Neural crest cell (in vitro differentiated cells): ENCODE measurements around the gene OMA1. TPM values are rescaled to one million over a fixed set of nuclear protein-coding genes. Genes with fewer than 3 reads are reported as not detected.
A peak's percentile ranks its signal among the peaks of the same experiment; 100 is the strongest.

Experiments
- DNase-seq: peaks from one replicate; pipeline ENCODE4 v3.0.0; 2021; ENCODE audit warnings: low read depth, mixed read lengths, low spot score
- H3K27ac Mint-ChIP-seq: one replicate; pipeline ENCODE4 v1.8.0; 2021; ENCODE audit warnings: mild to moderate bottlenecking, mixed read lengths; ENCODE audit not compliant: unreplicated experiment
- H3K27me3 Mint-ChIP-seq: 2 replicates; pipeline ENCODE4 v1.8.0; 2021; ENCODE audit warnings: low read depth, mild to moderate bottlenecking, mixed read lengths
- H3K36me3 Mint-ChIP-seq: 2 replicates; pipeline ENCODE4 v1.8.0; 2021; ENCODE audit warnings: low read depth, mild to moderate bottlenecking, mixed read lengths
- H3K4me1 Mint-ChIP-seq: 2 replicates; pipeline ENCODE4 v1.8.0; 2021; ENCODE audit warnings: mixed read lengths
- H3K4me3 Mint-ChIP-seq: one replicate; pipeline ENCODE4 v1.8.0; 2021; ENCODE audit warnings: mild to moderate bottlenecking, mixed read lengths
- H3K9me3 Mint-ChIP-seq: 2 replicates; pipeline ENCODE4 v1.8.0; 2021; ENCODE audit warnings: mixed read lengths
- total RNA-seq: library from RNA; stranded (reverse); gene quantifications from 2 replicates; pipeline ENCODE4 v1.2.1, GENCODE V29; 2021
- TF ChIP-seq, protein P1 (sequence below): fragments of 200-600 bp; sonication (generic); conservative IDR thresholded peaks from 2 replicates; pipeline ENCODE4 v1.5.0; 2021; ENCODE audit warnings: antibody characterized with exemption, mild to moderate bottlenecking

Gene OMA1
- total RNA-seq, 1 donor from 2014 or later: 8.1 TPM

DNA sequence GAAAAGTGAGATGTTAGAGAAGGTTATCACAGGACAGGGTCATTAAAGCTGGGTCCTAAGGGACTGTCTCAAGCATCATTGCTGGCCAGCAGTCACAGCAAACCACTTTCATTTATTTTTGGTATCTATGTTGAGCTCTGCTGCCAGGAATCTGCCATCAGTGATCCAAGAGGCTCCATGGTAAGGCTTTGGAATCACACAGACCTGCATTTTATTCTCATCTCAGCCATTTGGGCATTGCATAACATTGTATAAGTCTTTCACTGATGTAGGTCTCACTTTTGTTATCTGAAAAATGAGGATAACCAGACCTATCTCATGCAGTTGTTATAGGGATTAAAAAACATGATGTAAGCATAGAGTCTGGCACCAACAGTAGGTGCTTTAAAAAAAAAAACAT is 77.5 kb downstream of the OMA1 start:
- DNase-seq: no peak
- TF ChIP-seq, protein P1, sequence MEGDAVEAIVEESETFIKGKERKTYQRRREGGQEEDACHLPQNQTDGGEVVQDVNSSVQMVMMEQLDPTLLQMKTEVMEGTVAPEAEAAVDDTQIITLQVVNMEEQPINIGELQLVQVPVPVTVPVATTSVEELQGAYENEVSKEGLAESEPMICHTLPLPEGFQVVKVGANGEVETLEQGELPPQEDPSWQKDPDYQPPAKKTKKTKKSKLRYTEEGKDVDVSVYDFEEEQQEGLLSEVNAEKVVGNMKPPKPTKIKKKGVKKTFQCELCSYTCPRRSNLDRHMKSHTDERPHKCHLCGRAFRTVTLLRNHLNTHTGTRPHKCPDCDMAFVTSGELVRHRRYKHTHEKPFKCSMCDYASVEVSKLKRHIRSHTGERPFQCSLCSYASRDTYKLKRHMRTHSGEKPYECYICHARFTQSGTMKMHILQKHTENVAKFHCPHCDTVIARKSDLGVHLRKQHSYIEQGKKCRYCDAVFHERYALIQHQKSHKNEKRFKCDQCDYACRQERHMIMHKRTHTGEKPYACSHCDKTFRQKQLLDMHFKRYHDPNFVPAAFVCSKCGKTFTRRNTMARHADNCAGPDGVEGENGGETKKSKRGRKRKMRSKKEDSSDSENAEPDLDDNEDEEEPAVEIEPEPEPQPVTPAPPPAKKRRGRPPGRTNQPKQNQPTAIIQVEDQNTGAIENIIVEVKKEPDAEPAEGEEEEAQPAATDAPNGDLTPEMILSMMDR: no peak
- Mint-ChIP-seq H3K9me3 (peaks cover 2% of the 10 kb centered on the region), H3K36me3 (no peaks in the 10 kb centered on the region), H3K27ac (no peak overlapping the region), H3K4me1 (peaks cover 18% of the 10 kb centered on the region), H3K27me3 (no peaks in the 10 kb centered on the region), H3K4me3 (no peak overlapping the region)

DNA sequence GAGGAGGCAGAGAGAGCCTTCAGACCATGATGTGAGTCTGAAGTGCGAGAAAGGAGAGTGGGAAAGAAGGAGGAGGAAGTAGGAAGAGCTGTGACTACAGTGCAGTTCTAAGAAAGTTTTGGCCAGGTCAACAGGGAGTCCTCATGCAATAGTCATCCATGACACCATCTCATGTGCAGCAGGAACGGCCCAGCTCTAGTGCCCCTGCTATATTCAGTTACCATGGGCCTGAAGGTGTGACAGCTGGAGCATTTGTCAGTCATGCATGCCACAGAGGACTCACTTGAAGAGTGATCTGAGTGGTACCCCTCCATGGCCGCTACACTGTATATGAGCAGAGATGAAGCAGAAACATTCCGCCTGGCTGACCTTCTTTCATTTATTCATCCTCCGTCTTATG is 77.9 kb downstream of the OMA1 start:
- DNase-seq: no peak
- H3K27ac Mint-ChIP-seq: no peak overlapping the region
- no peaks in the 10 kb centered on the region for H3K36me3 Mint-ChIP-seq
- H3K4me1 Mint-ChIP-seq: peaks cover 14% of the 10 kb centered on the region
- H3K9me3 Mint-ChIP-seq: peaks cover 2% of the 10 kb centered on the region
- H3K27me3 Mint-ChIP-seq: no peaks in the 10 kb centered on the region
- TF ChIP-seq, protein P1: no peak
- H3K4me3 Mint-ChIP-seq: no peak overlapping the region

DNA sequence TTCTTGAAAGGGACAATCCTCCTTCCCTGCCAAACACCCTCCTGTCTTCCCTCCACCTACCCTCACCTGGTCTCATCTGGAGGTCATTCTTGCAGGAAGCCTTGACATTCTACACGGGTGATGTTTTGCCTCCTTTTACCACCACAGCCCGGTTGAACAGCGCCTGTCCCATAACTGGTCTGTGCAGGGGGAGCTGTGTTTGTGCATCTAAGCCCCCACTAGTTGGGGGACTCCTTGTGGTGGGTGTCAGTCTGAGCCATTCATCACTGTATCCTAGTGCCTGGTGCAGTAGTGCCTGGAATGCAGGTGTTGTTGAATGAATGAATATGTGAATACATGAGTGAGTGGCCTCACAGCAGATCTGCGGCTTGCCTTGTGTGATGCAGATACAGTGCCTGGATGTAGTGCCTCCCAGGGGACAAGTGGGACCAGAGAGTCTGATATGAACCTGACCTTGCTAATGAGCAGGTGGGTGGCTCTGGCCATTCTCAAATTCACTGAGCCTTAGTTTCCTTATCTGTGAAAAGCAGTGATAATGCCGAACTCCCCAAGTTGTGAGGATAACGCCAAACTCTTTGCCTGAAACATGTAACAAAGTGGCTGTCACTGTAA is 79.8 kb downstream of the OMA1 start:
- TF ChIP-seq, protein P1: no peak
- H3K9me3 Mint-ChIP-seq: no peaks in the 10 kb centered on the region
- H3K4me3 Mint-ChIP-seq: no peak overlapping the region
- peaks cover 12% of the 10 kb centered on the region for H3K4me1 Mint-ChIP-seq
- no peaks in the 10 kb centered on the region for H3K27me3 Mint-ChIP-seq
- no peak for DNase-seq
- peak overlapping the region; percentile 46 for H3K27ac Mint-ChIP-seq
- no peaks in the 10 kb centered on the region for H3K36me3 Mint-ChIP-seq

DNA sequence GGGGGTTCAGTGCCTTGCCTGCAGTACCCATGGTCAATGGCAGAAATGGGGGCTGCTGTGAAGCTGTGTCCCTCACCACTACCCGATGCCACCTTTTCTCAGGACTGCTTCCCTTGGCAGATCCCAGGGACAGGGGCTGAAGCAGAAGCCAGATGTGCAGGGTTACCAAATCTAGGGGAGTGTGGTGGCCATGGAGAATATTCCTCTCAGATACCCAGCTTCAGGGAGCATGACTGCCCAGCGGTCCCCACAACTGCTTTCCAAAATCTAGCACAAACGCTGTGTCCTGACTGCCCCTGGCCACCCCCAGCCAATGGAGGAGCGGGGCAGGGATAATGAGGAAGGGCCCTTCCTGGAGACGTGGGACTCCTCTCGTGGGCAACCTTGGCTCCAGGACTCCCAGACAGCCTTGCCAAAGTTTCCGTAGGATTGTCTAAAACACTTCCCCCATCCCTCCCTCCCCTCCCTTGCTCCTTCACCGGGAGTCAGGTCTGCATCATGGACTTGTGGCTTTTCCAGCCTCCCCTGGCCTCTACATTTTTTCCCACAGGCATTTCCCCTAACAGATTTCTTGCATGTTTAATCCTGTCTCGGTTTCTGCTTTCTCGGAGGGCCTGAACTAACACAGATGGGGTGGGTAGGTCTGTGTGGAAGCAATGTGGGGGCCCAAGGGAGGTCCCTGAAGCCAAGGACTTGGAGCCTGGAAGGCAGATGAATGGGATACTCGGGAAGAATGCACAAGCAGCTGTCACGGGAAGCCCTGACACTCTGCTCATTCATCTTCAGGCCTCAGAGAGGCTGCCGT is 80.5 kb downstream of the OMA1 start:
- peaks cover 12% of the 10 kb centered on the region for H3K4me1 Mint-ChIP-seq
- TF ChIP-seq, protein P1: no peak
- H3K27me3 Mint-ChIP-seq: no peaks in the 10 kb centered on the region
- no peak overlapping the region for H3K27ac Mint-ChIP-seq
- no peak overlapping the region for H3K4me3 Mint-ChIP-seq
- DNase-seq: no peak
- H3K36me3 Mint-ChIP-seq: no peaks in the 10 kb centered on the region
- no peaks in the 10 kb centered on the region for H3K9me3 Mint-ChIP-seq

DNA sequence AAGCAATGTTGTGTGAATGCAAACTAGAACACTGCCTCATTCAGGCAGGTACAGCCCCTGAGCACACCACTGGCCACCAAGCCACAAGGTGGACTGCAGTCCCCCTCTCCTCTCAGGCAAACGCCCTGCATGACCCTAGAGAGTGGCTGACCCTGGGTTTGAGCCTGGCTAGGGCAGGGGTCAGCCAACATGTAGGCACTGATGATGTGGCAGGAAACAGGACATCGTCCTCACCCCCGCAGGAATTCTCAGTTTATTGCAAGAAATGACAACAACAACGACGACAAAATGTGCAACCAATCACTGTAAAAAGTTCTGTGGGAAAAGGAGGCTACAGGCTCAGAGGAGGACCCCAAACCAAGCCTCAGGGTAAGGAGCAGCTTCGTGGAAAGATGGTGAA is 81.3 kb downstream of the OMA1 start:
- H3K36me3 Mint-ChIP-seq: no peaks in the 10 kb centered on the region
- TF ChIP-seq, protein P1: no peak
- no peak overlapping the region for H3K27ac Mint-ChIP-seq
- H3K4me1 Mint-ChIP-seq: peaks cover 12% of the 10 kb centered on the region
- no peak for DNase-seq
- H3K27me3 Mint-ChIP-seq: no peaks in the 10 kb centered on the region
- no peaks in the 10 kb centered on the region for H3K9me3 Mint-ChIP-seq
- H3K4me3 Mint-ChIP-seq: no peak overlapping the region
